ENCODE data around the gene KCTD4.

- TF ChIP-seq EZH2phosphoT487 (IDR thresholded peaks at IDR 0.05; ENCODE audit: low read depth, severe bottlenecking, unreplicated experiment) (no peak), CTCF (IDR thresholded peaks at IDR 0.05; ENCODE audit: poor library complexity) (no peak), EZH2 (IDR thresholded peaks at IDR 0.05; ENCODE audit: borderline replicate concordance) (no peak)
Observed at GRCh38 chr13:45240143-45240542, 39.3 kb upstream of the KCTD4 start.

Measured in hepatocyte (in vitro differentiated cells).